ENCODE results near the gene KNSTRN.

DNA sequence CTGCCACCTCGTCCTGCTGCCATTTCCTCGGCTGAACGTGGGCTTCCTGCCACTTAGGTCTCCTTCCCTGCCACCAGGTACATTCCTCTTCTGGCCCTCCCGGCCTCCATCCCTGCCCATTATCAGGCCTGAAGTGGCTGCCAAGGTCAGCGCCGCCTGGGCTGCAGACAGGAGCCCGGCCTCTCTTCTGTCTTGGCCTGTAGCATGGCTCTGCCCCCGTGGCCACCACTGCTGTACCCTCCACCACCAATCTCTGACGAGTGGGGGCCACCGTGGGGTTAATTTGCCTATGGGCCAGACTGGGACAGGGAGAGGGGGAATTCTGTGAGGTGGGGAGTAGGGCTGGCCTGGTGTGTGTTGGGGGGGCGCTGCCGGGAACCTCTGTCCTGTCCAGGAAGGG lies 56.2 kb downstream of the KNSTRN start:
- TF ChIP-seq CBX2 (IDR thresholded peaks at IDR 0.05; ENCODE audit: borderline replicate concordance, low read depth) (no peak), CEBPB (IDR thresholded peaks at IDR 0.05) (no peak)

Data from A549 (cell line).